ENCODE results near the gene SERPINB7. TPM values are rescaled to one million over a fixed set of nuclear protein-coding genes. Genes with fewer than 3 reads are reported as not detected.

The SERPINB7 gene
- total RNA-seq, 2 experiments from 2014 or later = not detected

GRCh38 chr18:63808125-63808524 is 32.9 kb downstream of the SERPINB7 start:
- Mint-ChIP-seq H3K36me3 (ENCODE audit: low read depth) (no peaks in the 10 kb centered on the region), H3K4me1 (no peaks in the 10 kb centered on the region), H3K4me3 (no peak overlapping the region), H3K9me3 (no peaks in the 10 kb centered on the region), H3K27me3 (peaks cover 6% of the 10 kb centered on the region), H3K27ac (no peak overlapping the region)
- ChIA-PET POLR2A (no interaction called here), CTCF (no interaction called here)
- no peak for DNase-seq

GRCh38 chr18:63817441-63818051 is 42.3 kb downstream of the SERPINB7 start:
- H3K4me1 Mint-ChIP-seq = no peaks in the 10 kb centered on the region
- H3K9me3 Mint-ChIP-seq = peaks cover 9% of the 10 kb centered on the region
- peaks cover 8% of the 10 kb centered on the region for H3K27me3 Mint-ChIP-seq
- DNase-seq = no peak
- H3K36me3 Mint-ChIP-seq (ENCODE audit: low read depth) = no peaks in the 10 kb centered on the region
- POLR2A ChIA-PET = no interaction called here
- CTCF ChIA-PET = interaction anchor here (1.2 kb wide), 1 partner anchor 17 kb away, joined by 3 read pairs; no protein-coding TSS in a partner anchor
- H3K27ac Mint-ChIP-seq = no peak overlapping the region
- no peak overlapping the region for H3K4me3 Mint-ChIP-seq

GRCh38 chr18:63818212-63818611 is 43.0 kb downstream of the SERPINB7 start:
- ChIA-PET CTCF (no interaction called here), POLR2A (no interaction called here)
- Mint-ChIP-seq H3K27me3 (peaks cover 8% of the 10 kb centered on the region), H3K36me3 (ENCODE audit: low read depth) (no peaks in the 10 kb centered on the region), H3K4me3 (no peak overlapping the region), H3K27ac (no peak overlapping the region), H3K4me1 (no peaks in the 10 kb centered on the region), H3K9me3 (peaks cover 9% of the 10 kb centered on the region)
- no peak for DNase-seq

- Mint-ChIP-seq H3K27me3 (peaks cover 8% of the 10 kb centered on the region), H3K9me3 (peaks cover 9% of the 10 kb centered on the region), H3K4me1 (no peaks in the 10 kb centered on the region), H3K36me3 (ENCODE audit: low read depth) (no peaks in the 10 kb centered on the region), H3K27ac (no peak overlapping the region), H3K4me3 (no peak overlapping the region)
- CTCF ChIA-PET = no interaction called here
- no peak for DNase-seq
- POLR2A ChIA-PET = no interaction called here
Observed at GRCh38 chr18:63819786-63820185, 44.6 kb downstream of the SERPINB7 start.

GRCh38 chr18:63820694-63821093 is 45.5 kb downstream of the SERPINB7 start:
- H3K27ac Mint-ChIP-seq = no peak overlapping the region
- no peaks in the 10 kb centered on the region for H3K4me1 Mint-ChIP-seq
- POLR2A ChIA-PET = no interaction called here
- CTCF ChIA-PET = no interaction called here
- H3K9me3 Mint-ChIP-seq = peaks cover 9% of the 10 kb centered on the region
- DNase-seq = no peak
- H3K27me3 Mint-ChIP-seq = peaks cover 3% of the 10 kb centered on the region
- H3K36me3 Mint-ChIP-seq (ENCODE audit: low read depth) = no peaks in the 10 kb centered on the region
- no peak overlapping the region for H3K4me3 Mint-ChIP-seq

GRCh38 chr18:63823516-63824219 is 48.5 kb downstream of the SERPINB7 start:
- Mint-ChIP-seq H3K9me3 (no peaks in the 10 kb centered on the region), H3K4me3 (no peak overlapping the region), H3K27ac (no peak overlapping the region), H3K4me1 (no peaks in the 10 kb centered on the region), H3K27me3 (peaks cover 8% of the 10 kb centered on the region), H3K36me3 (ENCODE audit: low read depth) (no peaks in the 10 kb centered on the region)
- POLR2A ChIA-PET = no interaction called here
- DNase-seq = peak; percentile 48
- CTCF ChIA-PET = interaction anchor here (1.0 to 1.3 kb wide), 3 partner anchors 111 to 139 kb away, joined by 3 to 6 read pairs (median 3); no protein-coding TSS in a partner anchor

- no peak overlapping the region for H3K4me3 Mint-ChIP-seq
Observed at GRCh38 chr18:63824220-63824525, 49.0 kb downstream of the SERPINB7 start.

GRCh38 chr18:63828120-63828519 is 52.9 kb downstream of the SERPINB7 start:
- POLR2A ChIA-PET = no interaction called here
- Mint-ChIP-seq H3K36me3 (ENCODE audit: low read depth) (no peaks in the 10 kb centered on the region), H3K9me3 (no peaks in the 10 kb centered on the region), H3K4me1 (peaks cover 6% of the 10 kb centered on the region), H3K4me3 (no peak overlapping the region), H3K27me3 (peaks cover 25% of the 10 kb centered on the region), H3K27ac (no peak overlapping the region)
- CTCF ChIA-PET = no interaction called here
- DNase-seq = no peak

More at GRCh38 chr18:63824220-63824525, 49.0 kb downstream of the SERPINB7 start:
- peaks cover 8% of the 10 kb centered on the region for H3K27me3 Mint-ChIP-seq
- ChIA-PET CTCF (interaction anchor here (1.0 to 1.3 kb wide), 3 partner anchors 110 to 138 kb away, joined by 3 to 6 read pairs (median 3); no protein-coding TSS in a partner anchor), POLR2A (no interaction called here)
- no peaks in the 10 kb centered on the region for H3K9me3 Mint-ChIP-seq
- no peaks in the 10 kb centered on the region for H3K4me1 Mint-ChIP-seq
- DNase-seq = no peak
- H3K27ac Mint-ChIP-seq = no peak overlapping the region
- H3K36me3 Mint-ChIP-seq (ENCODE audit: low read depth) = no peaks in the 10 kb centered on the region

GRCh38 chr18:63828656-63829055 is 53.4 kb downstream of the SERPINB7 start:
- Mint-ChIP-seq H3K27me3 (peaks cover 25% of the 10 kb centered on the region), H3K4me1 (peaks cover 6% of the 10 kb centered on the region), H3K36me3 (ENCODE audit: low read depth) (no peaks in the 10 kb centered on the region), H3K27ac (no peak overlapping the region), H3K9me3 (no peaks in the 10 kb centered on the region), H3K4me3 (no peak overlapping the region)
- ChIA-PET CTCF (no interaction called here), POLR2A (no interaction called here)
- DNase-seq = no peak

GRCh38 chr18:63829886-63830285 is 54.7 kb downstream of the SERPINB7 start:
- Mint-ChIP-seq H3K27ac (no peak overlapping the region), H3K4me1 (peaks cover 6% of the 10 kb centered on the region), H3K27me3 (peaks cover 28% of the 10 kb centered on the region), H3K36me3 (ENCODE audit: low read depth) (no peaks in the 10 kb centered on the region), H3K9me3 (no peaks in the 10 kb centered on the region), H3K4me3 (no peak overlapping the region)
- ChIA-PET CTCF (interaction anchor here (0.6 kb wide), 1 partner anchor 243 kb away, joined by 3 read pairs; no protein-coding TSS in a partner anchor), POLR2A (no interaction called here)
- no peak for DNase-seq

GRCh38 chr18:63831080-63831788 is 56.0 kb downstream of the SERPINB7 start:
- peaks cover 6% of the 10 kb centered on the region for H3K4me1 Mint-ChIP-seq
- DNase-seq = no peak
- peaks cover 31% of the 10 kb centered on the region for H3K27me3 Mint-ChIP-seq
- H3K9me3 Mint-ChIP-seq = no peaks in the 10 kb centered on the region
- POLR2A ChIA-PET = no interaction called here
- no peaks in the 10 kb centered on the region for H3K36me3 Mint-ChIP-seq (ENCODE audit: low read depth)
- CTCF ChIA-PET = interaction anchor here (0.5 kb wide), 1 partner anchor 190 kb away, joined by 3 read pairs; no protein-coding TSS in a partner anchor
- no peak overlapping the region for H3K27ac Mint-ChIP-seq
- no peak overlapping the region for H3K4me3 Mint-ChIP-seq

- Mint-ChIP-seq H3K4me3 (no peak overlapping the region), H3K27me3 (peaks cover 33% of the 10 kb centered on the region), H3K9me3 (no peaks in the 10 kb centered on the region), H3K27ac (no peak overlapping the region), H3K36me3 (ENCODE audit: low read depth) (no peaks in the 10 kb centered on the region), H3K4me1 (peaks cover 6% of the 10 kb centered on the region)
- DNase-seq = no peak
- ChIA-PET POLR2A (no interaction called here), CTCF (no interaction called here)
Observed at GRCh38 chr18:63832470-63832869, 57.3 kb downstream of the SERPINB7 start.

- H3K4me3 Mint-ChIP-seq = no peak overlapping the region
- H3K27me3 Mint-ChIP-seq = peaks cover 32% of the 10 kb centered on the region
Observed at GRCh38 chr18:63834471-63835113, 59.4 kb downstream of the SERPINB7 start.

More at GRCh38 chr18:63834471-63835113, 59.4 kb downstream of the SERPINB7 start:
- Mint-ChIP-seq H3K36me3 (ENCODE audit: low read depth) (no peaks in the 10 kb centered on the region), H3K4me1 (peaks cover 6% of the 10 kb centered on the region), H3K9me3 (no peaks in the 10 kb centered on the region), H3K27ac (no peak overlapping the region)
- no peak for DNase-seq
- CTCF ChIA-PET = no interaction called here
- POLR2A ChIA-PET = no interaction called here

Measured in activated CD4-positive, alpha-beta T cell treated with anti-CD3 and anti-CD28 coated beads, Interleukin-2, amount 10 ng/mL, durations not matched to agents 7 days and 5 days (primary cell).